ENCODE data around the gene FAN1. TPM values are rescaled to one million over a fixed set of nuclear protein-coding genes. Genes with fewer than 3 reads are reported as not detected.

FAN1 gene
- polyA plus RNA-seq, 1 of the 3 experiments (the other 2 are of a cell fraction), result 5.7 TPM

DNA sequence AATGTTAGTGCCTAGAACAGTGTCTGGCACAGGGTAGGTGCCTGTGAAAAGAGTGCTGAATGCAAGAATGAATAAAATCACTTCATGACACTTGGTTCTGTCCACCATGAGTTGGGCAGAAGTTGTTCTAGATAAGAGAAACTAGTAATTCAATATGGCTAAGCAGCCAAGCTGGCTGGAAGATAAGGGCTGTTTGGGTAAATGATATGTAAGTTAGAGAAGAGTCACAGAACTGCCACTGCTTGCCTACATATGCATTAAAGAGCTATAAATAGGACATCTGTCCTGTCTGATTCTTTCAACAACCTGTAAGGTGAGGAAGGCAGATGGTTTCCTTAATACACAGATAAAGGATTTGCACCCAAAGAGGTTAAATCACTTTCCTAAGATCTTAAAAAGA lies 74.6 kb downstream of the FAN1 start:
- no peak for TF ChIP-seq RFX5 (IDR thresholded peaks at IDR 0.05; ENCODE audit: low read length)
- TF ChIP-seq FOSL2 (IDR thresholded peaks at IDR 0.05; ENCODE audit: borderline replicate concordance, low read depth), result no peak
- no peak for TF ChIP-seq GABPA (IDR thresholded peaks at IDR 0.05; ENCODE audit: low read depth)
- TF ChIP-seq, protein P1, sequence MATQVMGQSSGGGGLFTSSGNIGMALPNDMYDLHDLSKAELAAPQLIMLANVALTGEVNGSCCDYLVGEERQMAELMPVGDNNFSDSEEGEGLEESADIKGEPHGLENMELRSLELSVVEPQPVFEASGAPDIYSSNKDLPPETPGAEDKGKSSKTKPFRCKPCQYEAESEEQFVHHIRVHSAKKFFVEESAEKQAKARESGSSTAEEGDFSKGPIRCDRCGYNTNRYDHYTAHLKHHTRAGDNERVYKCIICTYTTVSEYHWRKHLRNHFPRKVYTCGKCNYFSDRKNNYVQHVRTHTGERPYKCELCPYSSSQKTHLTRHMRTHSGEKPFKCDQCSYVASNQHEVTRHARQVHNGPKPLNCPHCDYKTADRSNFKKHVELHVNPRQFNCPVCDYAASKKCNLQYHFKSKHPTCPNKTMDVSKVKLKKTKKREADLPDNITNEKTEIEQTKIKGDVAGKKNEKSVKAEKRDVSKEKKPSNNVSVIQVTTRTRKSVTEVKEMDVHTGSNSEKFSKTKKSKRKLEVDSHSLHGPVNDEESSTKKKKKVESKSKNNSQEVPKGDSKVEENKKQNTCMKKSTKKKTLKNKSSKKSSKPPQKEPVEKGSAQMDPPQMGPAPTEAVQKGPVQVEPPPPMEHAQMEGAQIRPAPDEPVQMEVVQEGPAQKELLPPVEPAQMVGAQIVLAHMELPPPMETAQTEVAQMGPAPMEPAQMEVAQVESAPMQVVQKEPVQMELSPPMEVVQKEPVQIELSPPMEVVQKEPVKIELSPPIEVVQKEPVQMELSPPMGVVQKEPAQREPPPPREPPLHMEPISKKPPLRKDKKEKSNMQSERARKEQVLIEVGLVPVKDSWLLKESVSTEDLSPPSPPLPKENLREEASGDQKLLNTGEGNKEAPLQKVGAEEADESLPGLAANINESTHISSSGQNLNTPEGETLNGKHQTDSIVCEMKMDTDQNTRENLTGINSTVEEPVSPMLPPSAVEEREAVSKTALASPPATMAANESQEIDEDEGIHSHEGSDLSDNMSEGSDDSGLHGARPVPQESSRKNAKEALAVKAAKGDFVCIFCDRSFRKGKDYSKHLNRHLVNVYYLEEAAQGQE (IDR thresholded peaks at IDR 0.05; ENCODE audit: low read depth, low read length), result no peak
- TF ChIP-seq MXI1 (IDR thresholded peaks at IDR 0.05; ENCODE audit: low read depth, low read length), result no peak
- no peak for TF ChIP-seq TEAD4 (IDR thresholded peaks at IDR 0.05; ENCODE audit: borderline replicate concordance, insufficient read depth)
- TF ChIP-seq, protein P2, sequence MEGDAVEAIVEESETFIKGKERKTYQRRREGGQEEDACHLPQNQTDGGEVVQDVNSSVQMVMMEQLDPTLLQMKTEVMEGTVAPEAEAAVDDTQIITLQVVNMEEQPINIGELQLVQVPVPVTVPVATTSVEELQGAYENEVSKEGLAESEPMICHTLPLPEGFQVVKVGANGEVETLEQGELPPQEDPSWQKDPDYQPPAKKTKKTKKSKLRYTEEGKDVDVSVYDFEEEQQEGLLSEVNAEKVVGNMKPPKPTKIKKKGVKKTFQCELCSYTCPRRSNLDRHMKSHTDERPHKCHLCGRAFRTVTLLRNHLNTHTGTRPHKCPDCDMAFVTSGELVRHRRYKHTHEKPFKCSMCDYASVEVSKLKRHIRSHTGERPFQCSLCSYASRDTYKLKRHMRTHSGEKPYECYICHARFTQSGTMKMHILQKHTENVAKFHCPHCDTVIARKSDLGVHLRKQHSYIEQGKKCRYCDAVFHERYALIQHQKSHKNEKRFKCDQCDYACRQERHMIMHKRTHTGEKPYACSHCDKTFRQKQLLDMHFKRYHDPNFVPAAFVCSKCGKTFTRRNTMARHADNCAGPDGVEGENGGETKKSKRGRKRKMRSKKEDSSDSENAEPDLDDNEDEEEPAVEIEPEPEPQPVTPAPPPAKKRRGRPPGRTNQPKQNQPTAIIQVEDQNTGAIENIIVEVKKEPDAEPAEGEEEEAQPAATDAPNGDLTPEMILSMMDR (IDR thresholded peaks at IDR 0.05), result no peak
- no peak for TF ChIP-seq CHD2 (IDR thresholded peaks at IDR 0.05; ENCODE audit: low read length, partially characterized antibody)
- TF ChIP-seq POLR2AphosphoS5 (IDR thresholded peaks at IDR 0.05; ENCODE audit: low read depth, low read length), result no peak
- TF ChIP-seq EZH2phosphoT487 (IDR thresholded peaks at IDR 0.05; ENCODE audit: borderline replicate concordance, low read depth), result no peak
- no peak for TF ChIP-seq RCOR1 (IDR thresholded peaks at IDR 0.05; ENCODE audit: low read length)
- no peak for TF ChIP-seq EP300 (IDR thresholded peaks at IDR 0.05; ENCODE audit: borderline replicate concordance in 1 of 2, low read depth in 1 of 2, low read length in 1 of 2)
- no peak for TF ChIP-seq TAF1 (IDR thresholded peaks at IDR 0.05; ENCODE audit: borderline replicate concordance, low read depth, low read length)
- no peak for TF ChIP-seq USF2 (IDR thresholded peaks at IDR 0.05; ENCODE audit: borderline replicate concordance, low read depth, low read length)
- no peak for TF ChIP-seq IRF3 (IDR thresholded peaks at IDR 0.05; ENCODE audit: low read depth, low read length)
- no peak for TF ChIP-seq SIN3A (IDR thresholded peaks at IDR 0.05; ENCODE audit: borderline replicate concordance, low read depth, low read length)
- H4K20me1 ChIP-seq (ENCODE audit: insufficient read depth), result 0 out of 2 replicates have a peak, but pooled peaks cover 7% of the 10 kb centered on the region
- no peak for DNase-seq
- H3K79me2 ChIP-seq (ENCODE audit: insufficient read depth), result peaks cover 63% of the 10 kb centered on the region
- no peak overlapping the region for H3K4me3 ChIP-seq (ENCODE audit: low read depth in 2 of 2, low read length in 1 of 2)
- H3K9ac ChIP-seq, result no peak overlapping the region
- POLR2A ChIA-PET, result no interaction called here
- CTCF ChIA-PET, result interaction anchor here (1.2 to 1.5 kb wide), 3 partner anchors 10 to 151 kb away, joined by 3 to 5 read pairs (median 4); no protein-coding TSS in a partner anchor
- no peak overlapping the region for H3K4me2 ChIP-seq
- H3K9me2 ChIP-seq, result no peaks in the 10 kb centered on the region
- no peak overlapping the region for H3K27ac ChIP-seq (ENCODE audit: low read depth in 2 of 2, low read length in 1 of 2)
- no peaks in the 10 kb centered on the region for H3K4me1 ChIP-seq (ENCODE audit: control insufficient read depth in 1 of 2, insufficient read depth in 2 of 2, low read depth in 1 of 2, low read length in 1 of 2)
- H3K27me3 ChIP-seq (ENCODE audit: insufficient read depth), result no peaks in the 10 kb centered on the region
- H3F3A ChIP-seq (replicated peaks; ENCODE audit: insufficient read depth), result no peaks in the 10 kb centered on the region
- H3K9me3 ChIP-seq, result no peaks in the 10 kb centered on the region
- peaks cover 38 to 46% of the 10 kb centered on the region in 2 experiments for H3K36me3 ChIP-seq (replicated peaks in 1 of 2; ENCODE audit: control insufficient read depth in 1 of 2, insufficient read depth in 2 of 2, low read length in 1 of 2)
- H2AFZ ChIP-seq (ENCODE audit: low read depth), result no peak overlapping the region
